Measurements from ENCODE around the gene SGCA. TPM values are rescaled to one million over a fixed set of nuclear protein-coding genes. Genes with fewer than 3 reads are reported as not detected.

SGCA gene
- total and polyA plus RNA-seq, 2 of the 13 experiments (the other 11 are each of a cell fraction or from before 2014, with no cell fraction given), result not detected

DNA sequence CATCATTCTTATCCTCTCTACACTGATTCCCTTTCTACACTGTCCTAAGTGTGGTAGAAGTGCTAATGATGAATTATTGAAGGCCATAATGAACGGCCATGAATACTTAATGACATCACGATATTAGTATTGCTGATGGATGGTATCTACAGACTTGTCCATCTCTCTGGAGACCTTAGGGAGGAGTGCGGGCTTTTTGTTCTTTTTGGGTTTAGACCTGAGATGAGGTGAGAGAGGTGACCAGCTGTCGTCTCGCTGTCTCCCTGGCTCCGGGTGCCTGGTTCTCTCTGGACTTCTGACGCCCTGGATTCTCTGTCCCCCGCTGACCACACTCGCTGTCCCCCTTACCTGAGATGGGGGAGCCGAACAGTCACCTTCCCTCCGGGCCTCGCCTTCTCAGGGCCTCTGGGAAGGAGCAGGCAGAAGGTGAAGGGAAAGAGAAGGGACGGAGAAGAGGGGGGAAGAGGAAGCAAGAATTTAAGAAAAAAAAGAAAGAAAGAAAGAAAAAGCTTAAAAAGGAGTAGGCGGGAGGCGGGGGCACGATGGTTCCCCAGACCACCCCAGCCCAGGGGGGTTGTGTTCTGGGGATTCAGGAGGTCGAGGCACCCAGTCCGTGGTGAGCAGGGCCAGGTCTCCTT lies 17.1 kb downstream of the SGCA start:
- Histone ChIP-seq H3K4me2 (ENCODE audit: low read depth, low read length) (no peak overlapping the region), H3K36me3 (replicated peaks in 1 of 2; ENCODE audit: control insufficient read depth in 1 of 2, insufficient read depth in 2 of 2, low read length in 2 of 2) (no peaks in the 10 kb centered on the region), H3K79me2 (ENCODE audit: insufficient read depth, low read length) (no peaks in the 10 kb centered on the region), H3K4me3 (replicated peaks in 1 of 3; ENCODE audit: insufficient read depth in 1 of 3, low read depth in 2 of 3, low read length in 3 of 3) (no peak overlapping the region), H3K4me1 (ENCODE audit: insufficient read depth, low read length) (peaks cover 26% of the 10 kb centered on the region), H3K27ac (ENCODE audit: extremely low read length, insufficient read depth, low read length) (no peak overlapping the region), H4K20me1 (ENCODE audit: insufficient read depth, low read length) (no peaks in the 10 kb centered on the region), H3K27me3 (ENCODE audit: control insufficient read depth in 1 of 2, insufficient read depth in 2 of 2, low read length in 2 of 2) (peaks cover 10 to 50% of the 10 kb centered on the region in 2 experiments), H3K9ac (ENCODE audit: insufficient read depth, low read depth, low read length) (no peak overlapping the region), H3K9me3 (ENCODE audit: low read length) (no peaks in the 10 kb centered on the region), H2AFZ (ENCODE audit: low read length) (no peak overlapping the region)
- ATAC-seq, result no peak
- CTCF ChIA-PET (ENCODE audit: low intra/inter-chr PET ratio, low total read pairs), result no interaction called here
- peak; percentile 55; the same call in 1 of the 2 replicates for TF ChIP-seq ATF7 (IDR thresholded peaks at IDR 0.05)
- TF ChIP-seq ATF7 (CRISPR knock-in tag; IDR thresholded peaks at IDR 0.05), result no peak
- TF ChIP-seq CREB1 (IDR thresholded peaks at IDR 0.05), result peak; percentile 68
- no peak for TF ChIP-seq CREB1 (CRISPR knock-in tag; IDR thresholded peaks at IDR 0.05)
- no peak for TF ChIP-seq DR1 (CRISPR knock-in tag; IDR thresholded peaks at IDR 0.05)
- DNase-seq (ENCODE audit: low spot score), result no peak
- WGBS (ENCODE audit: low lambda C conversion rate), result 31% methylated on average over 18 of the region's 18 CpGs
- FAIRE-seq, result no peak
- intact Hi-C loops (cut with micrococcal nuclease; ENCODE audit: unreplicated experiment), result no loop called here
- no TSS peak for BruUV-seq (replicated peaks)
- POLR2A ChIA-PET, result no interaction called here
- in situ Hi-C loops (cut with HindIII; ENCODE audit: extremely low pct_ligation_motif_present, low pct_unique_long_range_greater_than_20kb), result no loop called here

DNA sequence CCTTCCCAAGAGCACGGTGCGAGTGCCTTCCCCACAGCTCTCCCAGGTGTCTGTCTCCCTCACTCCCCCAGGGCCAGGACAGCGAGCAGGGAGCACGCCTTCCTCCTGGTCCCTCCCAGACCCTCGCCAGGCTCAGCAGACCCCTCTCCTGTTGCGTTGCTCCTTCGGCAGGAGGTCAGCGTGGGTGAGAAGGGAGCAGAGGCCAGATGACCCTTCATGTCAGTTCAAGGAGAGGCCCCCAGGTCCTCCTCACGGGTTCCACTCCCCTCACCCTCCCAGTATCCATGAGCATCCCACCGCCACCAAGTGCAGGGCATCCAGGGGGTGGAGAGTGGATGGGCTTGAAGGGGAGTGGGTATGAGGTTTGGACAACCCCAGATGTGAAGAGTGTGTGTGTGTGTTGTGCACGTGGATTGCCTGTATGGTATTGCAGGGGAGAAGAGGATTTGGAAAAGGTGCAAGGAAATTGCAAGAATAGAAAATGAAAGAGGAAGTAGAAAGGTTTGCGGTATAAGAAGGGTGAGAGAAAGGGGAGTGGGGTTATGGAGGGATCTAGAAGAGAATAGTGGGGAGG lies 17.7 kb downstream of the SGCA start:
- intact Hi-C loops (cut with micrococcal nuclease; ENCODE audit: unreplicated experiment), result no loop called here
- H3K79me2 ChIP-seq (ENCODE audit: insufficient read depth, low read length), result no peaks in the 10 kb centered on the region
- H4K20me1 ChIP-seq (ENCODE audit: insufficient read depth, low read length), result no peaks in the 10 kb centered on the region
- H3K36me3 ChIP-seq (replicated peaks in 1 of 2; ENCODE audit: control insufficient read depth in 1 of 2, insufficient read depth in 2 of 2, low read length in 2 of 2), result no peaks in the 10 kb centered on the region
- CTCF ChIA-PET (ENCODE audit: low intra/inter-chr PET ratio, low total read pairs), result no interaction called here
- no peak overlapping the region for H3K4me3 ChIP-seq (replicated peaks in 1 of 3; ENCODE audit: insufficient read depth in 1 of 3, low read depth in 2 of 3, low read length in 3 of 3)
- POLR2A ChIA-PET, result no interaction called here
- no peak overlapping the region for H3K4me2 ChIP-seq (ENCODE audit: low read depth, low read length)
- no peak for ATAC-seq
- no peak for DNase-seq (ENCODE audit: low spot score)
- no peaks in the 10 kb centered on the region for H3K9me3 ChIP-seq (ENCODE audit: low read length)
- peaks cover 20% of the 10 kb centered on the region for H3K4me1 ChIP-seq (ENCODE audit: insufficient read depth, low read length)
- H3K27me3 ChIP-seq (ENCODE audit: control insufficient read depth in 1 of 2, insufficient read depth in 2 of 2, low read length in 2 of 2), result peaks cover 13 to 56% of the 10 kb centered on the region in 2 experiments
- no peak overlapping the region for H3K9ac ChIP-seq (ENCODE audit: insufficient read depth, low read depth, low read length)
- FAIRE-seq, result no peak
- in situ Hi-C loops (cut with HindIII; ENCODE audit: extremely low pct_ligation_motif_present, low pct_unique_long_range_greater_than_20kb), result no loop called here
- no peak overlapping the region for H3K27ac ChIP-seq (ENCODE audit: extremely low read length, insufficient read depth, low read length)
- H2AFZ ChIP-seq (ENCODE audit: low read length), result no peak overlapping the region
- WGBS (ENCODE audit: low lambda C conversion rate), result 23% methylated on average over 11 of the region's 12 CpGs
- no TSS peak for BruUV-seq (replicated peaks)
- TF ChIP-seq ZNF350 (CRISPR knock-in tag; IDR thresholded peaks at IDR 0.05; ENCODE audit: borderline replicate concordance, low read depth), result no peak
- TF ChIP-seq HNRNPH1 (optimal IDR thresholded peaks at IDR 0.05; ENCODE audit: low read depth, low read length), result no peak
- TF ChIP-seq, protein P1, sequence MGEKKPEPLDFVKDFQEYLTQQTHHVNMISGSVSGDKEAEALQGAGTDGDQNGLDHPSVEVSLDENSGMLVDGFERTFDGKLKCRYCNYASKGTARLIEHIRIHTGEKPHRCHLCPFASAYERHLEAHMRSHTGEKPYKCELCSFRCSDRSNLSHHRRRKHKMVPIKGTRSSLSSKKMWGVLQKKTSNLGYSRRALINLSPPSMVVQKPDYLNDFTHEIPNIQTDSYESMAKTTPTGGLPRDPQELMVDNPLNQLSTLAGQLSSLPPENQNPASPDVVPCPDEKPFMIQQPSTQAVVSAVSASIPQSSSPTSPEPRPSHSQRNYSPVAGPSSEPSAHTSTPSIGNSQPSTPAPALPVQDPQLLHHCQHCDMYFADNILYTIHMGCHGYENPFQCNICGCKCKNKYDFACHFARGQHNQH (CRISPR knock-in tag; IDR thresholded peaks at IDR 0.05), result no peak
- no peak for TF ChIP-seq ZNF556 (CRISPR knock-in tag; IDR thresholded peaks at IDR 0.05; ENCODE audit: borderline replicate concordance)
- no peak for TF ChIP-seq ZNF326 (CRISPR knock-in tag; IDR thresholded peaks at IDR 0.05; ENCODE audit: borderline replicate concordance)
- TF ChIP-seq, protein P2, sequence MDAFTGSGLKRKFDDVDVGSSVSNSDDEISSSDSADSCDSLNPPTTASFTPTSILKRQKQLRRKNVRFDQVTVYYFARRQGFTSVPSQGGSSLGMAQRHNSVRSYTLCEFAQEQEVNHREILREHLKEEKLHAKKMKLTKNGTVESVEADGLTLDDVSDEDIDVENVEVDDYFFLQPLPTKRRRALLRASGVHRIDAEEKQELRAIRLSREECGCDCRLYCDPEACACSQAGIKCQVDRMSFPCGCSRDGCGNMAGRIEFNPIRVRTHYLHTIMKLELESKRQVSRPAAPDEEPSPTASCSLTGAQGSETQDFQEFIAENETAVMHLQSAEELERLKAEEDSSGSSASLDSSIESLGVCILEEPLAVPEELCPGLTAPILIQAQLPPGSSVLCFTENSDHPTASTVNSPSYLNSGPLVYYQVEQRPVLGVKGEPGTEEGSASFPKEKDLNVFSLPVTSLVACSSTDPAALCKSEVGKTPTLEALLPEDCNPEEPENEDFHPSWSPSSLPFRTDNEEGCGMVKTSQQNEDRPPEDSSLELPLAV (CRISPR knock-in tag; conservative IDR thresholded peaks at IDR 0.05; ENCODE audit: low read depth), result no peak
- no peak for TF ChIP-seq ZFAT (CRISPR knock-in tag; conservative IDR thresholded peaks at IDR 0.05)
- TF ChIP-seq, protein P3, sequence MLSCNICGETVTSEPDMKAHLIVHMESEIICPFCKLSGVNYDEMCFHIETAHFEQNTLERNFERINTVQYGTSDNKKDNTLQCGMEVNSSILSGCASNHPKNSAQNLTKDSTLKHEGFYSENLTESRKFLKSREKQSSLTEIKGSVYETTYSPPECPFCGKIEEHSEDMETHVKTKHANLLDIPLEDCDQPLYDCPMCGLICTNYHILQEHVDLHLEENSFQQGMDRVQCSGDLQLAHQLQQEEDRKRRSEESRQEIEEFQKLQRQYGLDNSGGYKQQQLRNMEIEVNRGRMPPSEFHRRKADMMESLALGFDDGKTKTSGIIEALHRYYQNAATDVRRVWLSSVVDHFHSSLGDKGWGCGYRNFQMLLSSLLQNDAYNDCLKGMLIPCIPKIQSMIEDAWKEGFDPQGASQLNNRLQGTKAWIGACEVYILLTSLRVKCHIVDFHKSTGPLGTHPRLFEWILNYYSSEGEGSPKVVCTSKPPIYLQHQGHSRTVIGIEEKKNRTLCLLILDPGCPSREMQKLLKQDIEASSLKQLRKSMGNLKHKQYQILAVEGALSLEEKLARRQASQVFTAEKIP (CRISPR knock-in tag; IDR thresholded peaks at IDR 0.05; ENCODE audit: borderline replicate concordance), result no peak
- TF ChIP-seq ZNF766 (CRISPR knock-in tag; IDR thresholded peaks at IDR 0.05; ENCODE audit: borderline replicate concordance), result no peak
- no peak for TF ChIP-seq THAP11 (CRISPR knock-in tag; IDR thresholded peaks at IDR 0.05)
